Mesendoderm (in vitro differentiated cells): ENCODE results near the gene KLK6.
A peak's percentile ranks its signal among the peaks of the same experiment; 100 is the strongest.

ENCODE experiments used
- DNase-seq: peaks from one replicate; pipeline ENCODE4 v3.0.0; 2013
- H2AK5ac ChIP-seq: 2 replicates; pipeline ENCODE4 v1.6.1; 2013; ENCODE audit warnings: low read length, inconsistent platforms
- H2BK120ac ChIP-seq: 2 replicates; pipeline ENCODE4 v1.6.1; 2013; ENCODE audit warnings: low read depth, mild to moderate bottlenecking, low read length, moderate library complexity, mixed read lengths
- H2BK15ac ChIP-seq: replicated peaks from 2 replicates; pipeline ENCODE4 v1.6.1; 2013; ENCODE audit warnings: low read depth, mild to moderate bottlenecking, moderate library complexity
- H2BK5ac ChIP-seq: 2 replicates; pipeline ENCODE4 v1.6.1; 2013; ENCODE audit warnings: low read length, inconsistent platforms
- H3K18ac ChIP-seq: 2 replicates; pipeline ENCODE4 v1.6.1; 2013; ENCODE audit warnings: mild to moderate bottlenecking, low read length, mixed read lengths
- H3K23ac ChIP-seq: one replicate; pipeline ENCODE4 v1.6.1; 2013; ENCODE audit warnings: low read length
- H3K27ac ChIP-seq: 2 replicates; pipeline ENCODE4 v1.5.1; 2013; ENCODE audit warnings: low read depth, mild to moderate bottlenecking, inconsistent platforms, low read length, moderate library complexity
- H3K27me3 ChIP-seq: 2 replicates; pipeline ENCODE4 v1.6.1; 2013; ENCODE audit warnings: low read length, control low read depth, mild to moderate bottlenecking, inconsistent platforms; ENCODE audit not compliant: insufficient read depth, poor library complexity
- H3K36me3 ChIP-seq: 2 replicates; pipeline ENCODE4 v1.6.1; 2013; ENCODE audit warnings: low read length, inconsistent platforms; ENCODE audit not compliant: control insufficient read depth, insufficient read depth
- H3K4ac ChIP-seq: one replicate; pipeline ENCODE4 v1.6.1; 2013; ENCODE audit warnings: low read depth, mild to moderate bottlenecking, low read length, moderate library complexity
- H3K4me1 ChIP-seq: 2 replicates; pipeline ENCODE4 v1.6.1; 2013; ENCODE audit warnings: low read depth, low read length, inconsistent platforms; ENCODE audit not compliant: control insufficient read depth
- H3K4me2 ChIP-seq: 2 replicates; pipeline ENCODE4 v1.6.1; 2013; ENCODE audit warnings: low read length
- H3K4me3 ChIP-seq: 2 replicates; pipeline ENCODE4 v1.5.1; 2013; ENCODE audit warnings: mild to moderate bottlenecking, low read length
- H3K56ac ChIP-seq: one replicate; pipeline ENCODE4 v1.6.1; 2013; ENCODE audit warnings: low read length
- H3K79me1 ChIP-seq: 2 replicates; pipeline ENCODE4 v1.6.1; 2013; ENCODE audit warnings: low read length, inconsistent platforms
- H3K79me2 ChIP-seq: 2 replicates; pipeline ENCODE4 v1.6.1; 2013; ENCODE audit warnings: mild to moderate bottlenecking, low read length; ENCODE audit not compliant: control insufficient read depth, insufficient read depth
- H3K9ac ChIP-seq: 2 replicates; pipeline ENCODE4 v1.6.1; 2013; ENCODE audit warnings: low read length, inconsistent platforms
- H4K5ac ChIP-seq: one replicate; pipeline ENCODE4 v1.6.1; 2013; ENCODE audit warnings: low read length
- H4K8ac ChIP-seq: one replicate; pipeline ENCODE4 v1.6.1; 2013; ENCODE audit warnings: low read depth, mild to moderate bottlenecking, control low read depth, low read length, moderate library complexity
- WGBS: extraction: QIAGEN DNeasy Blood & Tissue Kit; methylation state at CpG from one replicate; pipeline ENCODE4 v1.1.7; 2013; ENCODE audit warnings: low lambda C conversion rate, missing lambda C conversion rate; ENCODE audit not compliant: insufficient coverage; ENCODE audit errors: extremely low coverage; 5-methylcytosine and 5-hydroxymethylcytosine counted together

KLK6 gene

DNA sequence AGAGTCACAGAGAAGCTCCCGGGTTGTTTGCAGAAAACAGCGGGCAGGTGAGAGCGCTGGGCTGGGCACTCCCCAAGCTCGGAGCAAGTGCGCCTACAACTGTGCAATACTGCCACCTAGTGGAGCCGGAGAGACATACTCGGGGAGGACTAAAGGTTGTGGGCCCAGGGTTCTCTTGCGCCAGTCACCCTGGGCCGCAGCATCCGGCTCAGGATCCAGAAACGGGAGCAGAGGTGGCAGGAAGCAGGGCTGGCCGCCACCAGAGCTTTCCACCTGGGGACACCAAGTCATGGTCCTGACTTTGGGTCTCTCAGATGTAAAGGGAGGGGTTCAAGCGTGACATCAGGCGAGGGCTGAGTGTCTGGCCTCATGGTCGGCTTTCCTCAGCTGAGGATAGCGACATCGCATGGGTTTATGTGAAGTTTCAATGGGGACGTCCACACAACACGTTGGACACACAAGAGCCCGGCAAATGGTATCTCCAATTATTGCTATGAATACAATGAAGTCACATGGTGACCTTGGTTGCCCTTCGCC, 47.0 kb downstream of the KLK6 start:
- H3K4me2 ChIP-seq, result no peak overlapping the region
- H3K27me3 ChIP-seq, result no peaks in the 10 kb centered on the region
- H3K23ac ChIP-seq, result no peak overlapping the region
- no peak overlapping the region for H4K8ac ChIP-seq
- WGBS, result no CpG with 5 or more reads among the region's 21 CpGs
- H3K4me1 ChIP-seq, result no peaks in the 10 kb centered on the region
- H3K79me2 ChIP-seq, result no peaks in the 10 kb centered on the region
- H2BK120ac ChIP-seq, result no peak overlapping the region
- peak overlapping the region; percentile 42 for H3K9ac ChIP-seq
- no peak overlapping the region for H3K18ac ChIP-seq
- no peak overlapping the region for H2BK15ac ChIP-seq
- peak overlapping the region; percentile 70 for H3K56ac ChIP-seq
- no peak overlapping the region for H2AK5ac ChIP-seq
- no peak overlapping the region for H4K5ac ChIP-seq
- H3K36me3 ChIP-seq, result no peaks in the 10 kb centered on the region
- no peak overlapping the region for H3K27ac ChIP-seq
- no peaks in the 10 kb centered on the region for H3K79me1 ChIP-seq
- no peak overlapping the region for H2BK5ac ChIP-seq
- H3K4ac ChIP-seq, result no peak overlapping the region
- peak; percentile 91 for DNase-seq
- H3K4me3 ChIP-seq, result no peak overlapping the region

DNA sequence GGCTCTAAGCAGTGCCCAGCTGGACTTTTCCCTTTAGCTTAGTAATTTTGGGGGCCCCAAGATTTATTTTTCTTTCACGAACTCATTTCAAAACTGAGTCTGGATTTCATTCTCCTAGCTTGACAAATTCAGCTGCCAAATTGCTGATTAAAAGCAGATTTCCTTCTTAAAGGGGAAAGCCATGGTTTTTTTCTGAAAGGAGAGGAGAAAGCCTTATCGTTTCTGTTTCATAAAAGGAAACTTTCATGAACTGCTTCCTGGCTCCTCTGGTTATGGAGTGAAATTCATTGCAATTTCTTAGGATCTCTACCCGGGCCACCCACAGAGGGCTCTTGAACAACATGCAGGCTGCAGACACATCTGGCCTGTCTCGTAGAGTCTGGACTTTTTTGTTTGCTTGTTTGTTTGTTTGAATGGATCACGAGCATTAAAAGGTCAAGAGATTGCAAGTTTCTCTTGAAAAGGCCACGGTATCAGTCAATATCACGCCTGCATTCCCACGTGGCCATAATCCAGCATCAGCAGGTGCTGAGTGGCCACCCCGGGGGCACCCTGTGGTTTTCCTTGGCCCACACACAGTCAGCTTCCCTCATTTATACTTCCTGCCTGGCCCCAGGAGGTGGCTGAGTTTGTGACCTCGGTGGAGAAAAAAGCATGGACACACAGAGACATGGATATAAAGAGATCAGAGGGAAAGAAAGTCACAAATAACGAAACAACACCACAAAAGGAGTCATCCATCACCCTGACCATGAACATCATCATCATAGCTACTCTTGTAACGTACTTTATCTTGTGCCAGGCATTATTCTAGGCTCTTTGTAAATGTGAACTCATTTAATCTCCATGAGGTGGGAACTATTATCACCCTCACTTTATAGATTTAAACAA, 47.7 kb downstream of the KLK6 start:
- Histone ChIP-seq H3K23ac (no peak overlapping the region), H2BK120ac (no peak overlapping the region), H3K36me3 (no peaks in the 10 kb centered on the region), H3K4ac (no peak overlapping the region), H3K18ac (no peak overlapping the region), H2BK15ac (no peak overlapping the region), H4K5ac (no peak overlapping the region), H3K4me1 (no peaks in the 10 kb centered on the region), H3K56ac (no peak overlapping the region), H4K8ac (no peak overlapping the region), H3K27ac (no peak overlapping the region), H2BK5ac (no peak overlapping the region), H3K79me2 (no peaks in the 10 kb centered on the region), H3K27me3 (no peaks in the 10 kb centered on the region), H2AK5ac (no peak overlapping the region), H3K4me2 (no peak overlapping the region), H3K79me1 (no peaks in the 10 kb centered on the region), H3K9ac (no peak overlapping the region), H3K4me3 (no peak overlapping the region)
- no CpG with 5 or more reads among the region's 12 CpGs for WGBS
- DNase-seq, result no peak

DNA sequence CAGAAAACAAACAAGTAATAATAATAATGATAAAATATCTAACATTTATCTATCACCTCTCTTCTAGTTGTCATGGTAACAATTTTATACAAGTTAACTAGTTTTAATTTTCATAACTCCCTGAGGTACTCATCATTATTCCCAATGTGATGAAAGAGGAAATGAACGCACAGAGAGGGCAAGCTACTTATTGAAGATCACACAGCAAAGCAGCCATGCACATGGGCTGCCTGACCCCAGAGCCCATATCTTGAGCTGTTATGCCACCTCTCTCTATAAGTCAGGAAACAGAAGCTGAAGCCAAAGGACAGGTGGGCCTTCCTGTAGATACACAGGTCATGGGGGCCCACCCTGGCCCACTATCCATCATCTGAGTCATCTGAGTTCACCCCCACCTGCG, 53.3 kb downstream of the KLK6 start:
- Histone ChIP-seq H3K56ac (no peak overlapping the region), H2AK5ac (no peak overlapping the region), H3K79me2 (no peaks in the 10 kb centered on the region), H3K27ac (no peak overlapping the region), H2BK5ac (no peak overlapping the region), H3K4me3 (no peak overlapping the region), H2BK15ac (no peak overlapping the region), H2BK120ac (no peak overlapping the region), H3K18ac (no peak overlapping the region), H3K4me2 (no peak overlapping the region), H3K23ac (no peak overlapping the region), H3K27me3 (peaks cover 13% of the 10 kb centered on the region), H3K9ac (no peak overlapping the region), H3K36me3 (no peaks in the 10 kb centered on the region), H3K4me1 (no peaks in the 10 kb centered on the region), H4K5ac (no peak overlapping the region), H4K8ac (no peak overlapping the region), H3K4ac (no peak overlapping the region), H3K79me1 (no peaks in the 10 kb centered on the region)
- DNase-seq, result no peak
- WGBS, result no CpG with 5 or more reads among the region's 2 CpGs

DNA sequence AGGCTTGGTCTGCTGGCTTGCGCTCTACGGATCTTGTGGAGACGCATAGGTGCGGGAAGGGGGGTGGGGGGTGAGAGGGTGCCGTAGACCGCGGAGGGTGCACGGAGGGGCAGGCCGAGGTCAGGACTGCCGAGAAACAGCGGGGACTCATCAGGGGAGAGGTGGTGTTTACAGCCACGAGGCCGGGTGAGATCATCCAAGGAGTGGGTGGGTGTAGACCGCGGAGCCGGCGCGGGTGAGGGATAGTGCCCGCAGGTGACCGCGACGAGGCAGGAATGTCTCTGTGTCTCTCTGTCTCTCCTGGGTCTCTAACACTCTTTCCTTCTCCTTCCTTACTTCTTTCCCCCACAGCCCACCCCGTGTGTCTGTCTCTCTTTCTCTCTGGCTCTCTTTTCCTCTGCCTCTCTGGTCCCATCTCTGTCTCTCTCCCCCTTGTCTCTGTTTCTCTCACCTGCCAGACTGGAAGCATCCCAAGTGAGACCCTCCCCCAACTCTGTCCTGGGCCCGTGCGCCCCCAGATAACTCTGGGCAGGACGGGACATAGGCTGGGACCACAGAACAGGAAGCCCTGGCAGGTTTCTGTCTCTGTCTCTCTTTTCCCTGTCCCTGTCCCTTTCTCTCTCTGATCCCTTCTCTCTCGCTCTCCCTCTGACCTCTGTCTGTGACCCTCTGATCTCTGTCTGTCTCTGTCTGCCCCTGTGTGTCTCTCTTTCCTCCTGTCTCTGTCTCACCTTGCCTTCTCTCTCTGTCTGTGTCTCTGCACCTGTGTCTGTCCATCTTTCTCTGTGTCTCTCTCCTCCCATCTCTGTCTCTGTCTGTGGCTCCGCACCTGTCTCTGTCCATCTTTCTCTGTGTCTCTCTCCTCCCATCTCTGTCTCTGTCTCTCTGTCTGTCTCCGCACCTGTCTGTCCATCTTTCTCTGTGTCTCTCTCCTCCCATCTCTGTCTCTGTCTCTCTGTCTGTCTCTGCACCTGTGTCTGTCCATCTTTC, 56.4 kb downstream of the KLK6 start:
- Histone ChIP-seq H2AK5ac (no peak overlapping the region), H3K4ac (no peak overlapping the region), H3K36me3 (no peaks in the 10 kb centered on the region), H3K4me3 (no peak overlapping the region), H2BK120ac (no peak overlapping the region), H3K79me1 (no peaks in the 10 kb centered on the region), H3K18ac (no peak overlapping the region), H3K4me1 (no peaks in the 10 kb centered on the region), H3K27ac (no peak overlapping the region), H2BK5ac (no peak overlapping the region), H4K5ac (no peak overlapping the region), H3K79me2 (no peaks in the 10 kb centered on the region), H2BK15ac (no peak overlapping the region), H4K8ac (no peak overlapping the region), H3K9ac (no peak overlapping the region), H3K27me3 (peaks cover 17% of the 10 kb centered on the region), H3K4me2 (no peak overlapping the region), H3K56ac (no peak overlapping the region), H3K23ac (no peak overlapping the region)
- WGBS, result no CpG with 5 or more reads among the region's 29 CpGs
- no peak for DNase-seq

DNA sequence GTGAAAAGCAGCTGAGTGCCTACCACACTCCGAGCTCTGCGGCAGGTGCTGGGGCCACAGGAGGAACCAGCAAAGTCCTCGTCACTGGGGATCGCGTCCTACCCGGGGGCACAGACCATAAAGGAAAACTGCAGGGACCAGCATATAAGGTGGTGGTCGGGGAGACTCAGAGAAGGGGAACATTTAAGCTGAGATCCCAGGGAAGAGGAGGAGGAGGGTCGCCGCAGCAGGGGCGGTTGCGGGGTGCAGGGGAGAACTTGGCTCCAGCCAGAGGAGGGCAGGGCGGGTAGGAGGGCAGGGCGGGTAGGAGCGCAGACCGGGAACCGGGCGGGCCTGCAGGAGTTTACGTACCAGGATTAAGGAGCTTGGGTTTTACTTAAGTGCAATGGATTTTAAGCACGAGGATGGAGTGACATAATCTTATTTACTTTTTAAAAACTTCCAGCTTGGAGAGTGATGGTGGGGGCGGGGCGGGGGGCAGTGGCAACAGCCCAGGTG, 57.2 kb downstream of the KLK6 start:
- H3K27me3 ChIP-seq, result peaks cover 17% of the 10 kb centered on the region
- H3K18ac ChIP-seq, result no peak overlapping the region
- no peak overlapping the region for H2BK5ac ChIP-seq
- no peak overlapping the region for H2AK5ac ChIP-seq
- H3K56ac ChIP-seq, result no peak overlapping the region
- H3K4me1 ChIP-seq, result no peaks in the 10 kb centered on the region
- no CpG with 5 or more reads among the region's 21 CpGs for WGBS
- no peaks in the 10 kb centered on the region for H3K79me2 ChIP-seq
- no peaks in the 10 kb centered on the region for H3K79me1 ChIP-seq
- no peak overlapping the region for H3K23ac ChIP-seq
- no peak overlapping the region for H3K4me2 ChIP-seq
- H4K8ac ChIP-seq, result no peak overlapping the region
- no peak overlapping the region for H4K5ac ChIP-seq
- H3K27ac ChIP-seq, result no peak overlapping the region
- no peak overlapping the region for H2BK15ac ChIP-seq
- H3K9ac ChIP-seq, result no peak overlapping the region
- H3K4ac ChIP-seq, result no peak overlapping the region
- H3K36me3 ChIP-seq, result no peaks in the 10 kb centered on the region
- DNase-seq, result no peak
- H2BK120ac ChIP-seq, result no peak overlapping the region
- H3K4me3 ChIP-seq, result no peak overlapping the region
